HG03159 (cell line): ENCODE results near the gene ANKRD53.
"Not testable (repeated sequence)": the region's sequence is repeated elsewhere in the genome, so short reads cannot be mapped to it uniquely, and the experiment has no call there.

Experiments used
- ATAC-seq: cut with Tn5 transposase; IDR thresholded peaks from one replicate; pipeline ENCODE4 v1.9.1; 2021; ENCODE audit warnings: mild to moderate bottlenecking, moderate library complexity; ENCODE audit not compliant: unreplicated experiment

The ANKRD53 gene

GRCh38 chr2:70988726-70989648 lies 10.6 kb downstream of the ANKRD53 start:
- no peak for ATAC-seq

DNA sequence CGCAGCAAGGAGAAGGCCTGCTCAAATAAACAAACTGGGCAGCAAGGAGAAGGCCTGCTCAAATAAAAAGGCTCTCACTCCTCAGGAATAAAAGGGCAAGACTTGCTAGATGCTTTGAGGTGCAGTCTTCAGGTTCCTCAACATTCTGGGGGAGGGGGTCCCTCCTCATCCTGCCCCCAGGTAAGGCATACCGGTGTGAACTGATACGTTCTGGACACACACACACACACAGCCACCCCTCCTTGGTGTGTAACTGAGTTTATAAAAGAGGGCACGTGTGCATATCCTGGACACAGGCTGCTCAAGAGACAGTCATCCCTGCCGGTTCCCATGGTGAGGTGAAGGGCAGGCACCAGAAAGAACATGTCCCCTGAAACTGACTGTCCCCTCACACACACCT lies 11.8 kb downstream of the ANKRD53 start:
- ATAC-seq = no peak

- no peak for ATAC-seq
Observed at GRCh38 chr2:70991142-70991541, 12.7 kb downstream of the ANKRD53 start.

DNA sequence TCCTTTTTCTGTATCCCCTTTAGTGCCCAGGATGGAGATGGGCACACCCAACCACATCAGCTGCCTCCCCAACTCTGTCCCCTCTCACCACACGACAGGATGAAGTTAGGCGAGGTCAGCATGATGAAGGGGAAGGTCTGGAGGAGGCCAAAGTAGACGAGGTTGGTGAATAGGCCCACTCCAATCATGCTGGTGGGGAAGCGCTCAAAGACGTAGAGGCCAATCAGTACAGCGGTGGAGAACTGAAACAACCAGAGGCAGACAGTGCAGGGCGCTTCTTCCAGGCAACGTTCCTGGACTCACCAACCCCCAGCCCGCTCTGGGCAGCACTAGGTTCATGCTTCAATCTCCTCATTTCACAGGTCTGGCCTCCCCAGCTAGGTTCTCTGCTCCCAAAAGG lies 13.3 kb downstream of the ANKRD53 start:
- no peak for ATAC-seq

DNA sequence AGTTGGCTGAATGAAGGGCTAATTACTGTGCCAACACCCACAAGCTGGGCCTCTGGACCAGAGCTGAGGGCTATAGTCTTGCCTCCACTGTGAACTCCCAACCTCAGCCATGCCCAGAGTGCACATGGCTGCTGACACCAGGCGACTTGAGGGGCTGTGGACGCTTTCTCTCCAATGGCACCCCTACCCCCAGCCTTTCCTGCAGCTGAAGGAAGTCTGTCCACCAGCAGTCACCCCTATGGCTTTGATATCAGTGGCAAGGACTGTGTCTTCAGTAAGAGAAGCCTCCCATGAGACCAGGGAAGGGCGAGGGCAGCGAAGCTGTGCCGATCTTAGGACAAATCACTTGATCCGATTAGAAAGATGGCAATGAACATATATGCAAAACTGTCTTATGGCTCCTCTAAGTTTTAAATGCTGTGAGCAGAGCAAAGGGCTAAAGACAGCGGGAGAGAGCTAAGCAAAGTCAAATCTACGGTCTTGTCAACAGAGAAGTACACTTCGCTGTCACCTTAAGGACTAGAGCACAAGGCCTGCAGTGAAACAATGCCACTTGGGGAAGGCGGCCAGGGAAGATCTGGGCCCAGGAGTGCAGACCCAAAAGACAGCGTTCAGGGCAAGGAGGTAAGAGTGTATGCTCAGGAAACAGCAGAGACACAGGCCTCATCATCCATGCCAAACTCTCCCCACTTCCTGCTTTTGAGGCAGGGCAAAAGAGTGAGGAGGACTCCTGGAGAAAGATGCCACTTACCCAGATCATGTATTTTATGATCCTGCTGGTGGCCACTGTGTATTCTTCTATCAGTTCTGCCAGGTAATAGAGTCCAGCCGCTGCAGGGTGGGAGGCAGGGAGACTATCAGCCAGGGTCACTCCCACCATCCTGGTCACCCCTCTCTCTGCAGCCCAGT lies 14.8 kb downstream of the ANKRD53 start:
- no peak for ATAC-seq

- peak; percentile 26 for ATAC-seq
Observed at GRCh38 chr2:70994009-70994698, 15.7 kb downstream of the ANKRD53 start.

DNA sequence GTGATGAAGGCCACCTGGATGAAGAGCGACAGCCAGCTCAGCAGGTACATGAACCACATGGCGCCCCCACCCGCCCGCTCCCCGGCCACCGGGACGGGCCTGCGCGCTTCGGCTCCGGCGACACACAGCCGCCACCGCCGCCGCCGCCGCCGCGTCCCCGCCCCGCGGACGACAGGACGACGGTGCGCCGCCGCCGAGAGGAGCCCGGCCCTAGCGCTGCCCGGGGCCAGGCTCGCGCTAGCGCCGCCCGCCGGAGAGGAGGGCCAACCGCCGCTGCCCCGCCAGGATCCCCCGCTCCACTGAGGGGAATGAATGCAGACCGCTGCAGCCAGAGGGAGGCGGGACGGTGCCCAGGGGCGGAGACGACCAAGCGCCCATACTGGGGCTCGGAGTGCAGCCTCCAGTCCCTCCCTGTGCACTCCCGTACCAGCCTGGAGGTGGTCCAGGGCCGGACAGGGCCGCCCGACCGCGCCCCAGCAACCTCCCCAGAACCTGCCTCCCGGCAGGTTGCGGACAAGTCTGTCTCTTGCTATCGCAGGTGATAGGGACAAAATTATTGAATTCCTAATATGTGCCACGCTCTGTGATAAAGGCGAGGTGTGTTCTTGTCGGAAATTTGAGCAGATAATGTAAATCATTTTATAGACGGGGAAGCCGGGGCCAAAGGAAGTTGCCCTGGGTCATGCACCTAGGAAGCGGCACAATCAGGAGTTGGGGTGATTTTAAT lies 16.4 kb downstream of the ANKRD53 start, which contains the start of gene TEX261:
Gene TEX261 (minus strand): TSS at position 175 of the 727 bp plus-strand sequence. CDS start 116 bp downstream, at position 59.
- peak; percentile 93 for ATAC-seq

- ATAC-seq = peak; percentile 45
Observed at GRCh38 chr2:70995426-70995729, 16.9 kb downstream of the ANKRD53 start.

DNA sequence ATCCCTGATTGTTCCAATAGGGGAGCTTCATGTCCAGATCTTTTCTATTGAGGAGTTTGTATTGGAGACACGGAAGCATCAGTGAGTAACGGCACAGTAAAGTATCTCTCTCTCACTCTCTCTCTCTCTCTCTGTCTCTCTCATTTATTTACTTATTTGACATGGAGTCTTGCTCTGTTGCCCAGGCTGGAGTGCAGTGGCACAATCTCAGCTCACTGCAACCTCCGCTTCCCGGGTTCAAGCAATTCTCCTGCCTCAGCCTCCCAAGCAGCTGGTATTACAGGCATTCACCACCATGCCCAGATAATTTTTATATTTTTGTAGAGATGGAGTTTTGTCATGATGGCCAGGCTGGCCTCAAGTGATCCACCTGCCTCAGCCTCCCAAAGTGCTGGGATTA lies 20.5 kb downstream of the ANKRD53 start:
- ATAC-seq = not testable (repeated sequence)

GRCh38 chr2:70999362-70999761 lies 20.9 kb downstream of the ANKRD53 start:
- no peak for ATAC-seq

GRCh38 chr2:70999931-71000330 lies 21.5 kb downstream of the ANKRD53 start:
- ATAC-seq = not testable (repeated sequence)

DNA sequence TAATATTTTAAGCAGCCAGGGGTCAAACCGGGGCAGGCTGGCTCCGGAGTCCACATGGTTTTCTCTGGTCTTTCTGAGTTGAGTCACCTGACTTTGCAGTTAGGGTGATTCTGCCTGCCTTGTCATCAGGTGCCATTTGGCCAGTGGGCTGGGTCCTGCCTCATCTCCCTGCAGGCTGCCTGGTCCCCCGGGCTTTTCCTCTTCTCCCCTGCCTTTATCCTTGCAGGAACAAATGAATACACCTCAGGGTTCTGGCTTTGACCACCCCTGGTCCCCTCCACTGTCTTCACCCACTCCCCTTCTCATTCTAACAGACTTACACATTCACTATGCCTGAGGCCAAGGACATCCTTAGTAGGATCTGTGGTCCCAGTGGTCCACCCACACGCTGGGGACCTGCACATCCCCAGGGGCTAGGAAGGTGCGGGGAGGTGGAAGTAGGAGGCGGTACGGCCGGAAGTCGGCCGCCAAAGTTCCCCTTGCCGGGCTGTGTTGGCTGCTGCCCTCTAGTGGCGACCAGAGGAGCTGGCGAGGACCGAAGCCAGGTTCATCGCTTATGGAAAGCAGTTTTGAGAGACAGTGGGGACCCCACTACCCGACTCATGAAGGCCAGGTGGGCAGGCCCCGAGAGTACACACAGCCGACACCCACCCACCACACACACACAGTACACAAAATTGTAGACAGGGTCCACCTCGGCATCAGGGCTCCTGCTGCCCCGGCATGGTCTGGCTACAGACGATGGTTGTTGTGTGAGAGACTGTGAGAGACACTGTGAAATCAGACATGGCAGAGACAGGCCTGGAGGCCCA lies 22.6 kb downstream of the ANKRD53 start:
- peak; percentile 82 for ATAC-seq

- ATAC-seq = no peak
Observed at GRCh38 chr2:71001592-71001927, 23.1 kb downstream of the ANKRD53 start.

GRCh38 chr2:71001981-71002570 lies 23.6 kb downstream of the ANKRD53 start:
- no peak for ATAC-seq

DNA sequence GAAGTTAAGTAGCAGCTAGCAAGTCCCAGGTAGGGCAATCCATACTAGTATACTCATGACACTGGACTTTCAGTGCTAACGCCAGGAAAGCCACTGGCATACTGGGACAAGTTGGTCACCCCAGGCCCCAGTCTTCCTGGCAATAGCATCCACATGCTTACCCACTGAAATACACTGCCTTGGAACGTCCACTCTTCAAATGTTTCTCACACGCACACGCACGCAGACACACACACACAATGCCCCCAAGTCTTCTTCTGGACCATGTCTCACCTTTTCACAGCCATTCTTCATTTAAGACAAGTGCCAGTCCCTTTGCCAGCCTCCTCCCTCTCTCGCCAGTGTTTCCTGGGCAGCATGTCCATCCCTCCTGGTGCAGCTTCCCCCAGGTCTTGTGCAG lies 25.0 kb downstream of the ANKRD53 start:
- ATAC-seq = no peak

- no peak for ATAC-seq
Observed at GRCh38 chr2:71003966-71004755, 25.7 kb downstream of the ANKRD53 start.

DNA sequence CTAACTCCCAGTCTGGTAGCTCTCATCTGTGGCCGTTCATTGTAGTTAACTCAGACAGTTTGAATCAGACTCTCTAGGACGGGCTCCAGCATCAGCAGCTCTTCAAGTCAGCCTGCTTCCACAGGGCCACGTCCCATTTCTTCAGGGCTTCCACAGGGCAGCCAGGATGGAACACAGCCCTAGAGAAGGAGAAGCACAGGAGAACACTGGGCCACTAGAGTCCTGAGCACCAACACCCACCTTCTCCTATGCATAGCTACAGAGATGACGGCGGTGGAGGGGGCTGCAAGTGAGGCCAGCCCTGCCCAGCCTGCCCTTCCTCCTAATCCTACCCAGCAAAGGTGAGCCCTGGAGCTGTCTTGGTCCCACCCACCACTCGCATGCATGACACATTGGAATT lies 26.4 kb downstream of the ANKRD53 start:
- no peak for ATAC-seq
